ENCODE results near the gene ZCCHC2.

DNA sequence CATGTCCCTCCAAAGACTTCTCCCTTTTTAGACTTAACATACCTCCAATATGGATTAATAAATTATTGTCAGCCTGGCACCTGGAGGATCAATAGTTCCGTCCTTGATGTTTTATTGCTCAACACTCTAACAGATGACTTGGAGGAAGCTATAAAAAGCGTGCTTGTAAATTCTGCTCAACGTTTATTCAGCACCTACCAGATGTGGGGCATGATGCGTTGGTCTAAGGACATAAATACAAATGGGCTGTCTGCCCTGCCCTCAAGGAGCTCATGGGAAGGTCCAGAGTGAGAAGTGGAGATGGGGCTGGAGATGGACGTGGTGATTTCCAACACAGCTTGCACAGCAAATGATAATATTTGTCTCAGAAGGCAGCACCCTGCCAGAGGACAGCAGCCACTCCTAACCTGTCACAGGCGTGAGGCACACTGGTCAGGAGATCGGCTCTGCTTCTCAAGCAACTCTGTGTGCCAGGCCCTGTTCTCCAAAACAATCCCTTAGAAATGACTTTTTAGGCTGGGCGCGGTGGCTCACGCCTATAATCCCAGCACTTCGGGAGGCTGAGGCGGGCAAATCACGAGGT is 25.5 kb upstream of the ZCCHC2 start:
- TF ChIP-seq POLR2A (IDR thresholded peaks at IDR 0.05) (no peak), EP300 (IDR thresholded peaks at IDR 0.05; ENCODE audit: low read depth) (no peak)

All from transverse colon (tissue), 1 donor.